Measurements from ENCODE around the gene C9orf57.
"Not testable (repeated sequence)": the region's sequence is repeated elsewhere in the genome, so short reads cannot be mapped to it uniquely, and the experiment has no call there.

C9orf57 gene

GRCh38 chr9:72060513-72060912 lies at the start of gene C9orf57:
TSS of gene C9orf57 (minus strand) at chr9:72060613. CDS start at chr9:72059331, 1,282 bp downstream.
- in situ Hi-C loops (cut with MboI; ENCODE audit: low sequenced_read_pairs), result no loop called here

GRCh38 chr9:72102520-72102919 lies 42.1 kb upstream of the C9orf57 start:
- in situ Hi-C loops (cut with MboI; ENCODE audit: low sequenced_read_pairs), result no loop called here

GRCh38 chr9:72095520-72095919 lies 35.1 kb upstream of the C9orf57 start:
- in situ Hi-C loops (cut with MboI; ENCODE audit: low sequenced_read_pairs), result not testable (repeated sequence)

- in situ Hi-C loops (cut with MboI; ENCODE audit: low sequenced_read_pairs), result no loop called here
These were observed 32.4 kb upstream of the C9orf57 start for GRCh38 chr9:72092820-72093219.

GRCh38 chr9:72089451-72090130 lies 29.2 kb upstream of the C9orf57 start:
- in situ Hi-C loops (cut with MboI; ENCODE audit: low sequenced_read_pairs), result no loop called here

GRCh38 chr9:72082536-72082935 lies 22.1 kb upstream of the C9orf57 start:
- in situ Hi-C loops (cut with MboI; ENCODE audit: low sequenced_read_pairs), result no loop called here

- in situ Hi-C loops (cut with MboI; ENCODE audit: low sequenced_read_pairs), result not testable (repeated sequence)
These were observed 14.3 kb upstream of the C9orf57 start for GRCh38 chr9:72074666-72075065.

- in situ Hi-C loops (cut with MboI; ENCODE audit: low sequenced_read_pairs), result no loop called here
These were observed 4.7 kb upstream of the C9orf57 start for GRCh38 chr9:72065076-72065475.

- in situ Hi-C loops (cut with MboI; ENCODE audit: low sequenced_read_pairs), result no loop called here
These were observed 8.3 kb downstream of the C9orf57 start for GRCh38 chr9:72052122-72052521.

GRCh38 chr9:72048850-72049249 lies 11.6 kb downstream of the C9orf57 start:
- in situ Hi-C loops (cut with MboI; ENCODE audit: low sequenced_read_pairs), result loop anchor here (25.0 kb wide), 2 partner anchors 763 to 963 kb away; no protein-coding TSS in a partner anchor

- in situ Hi-C loops (cut with MboI; ENCODE audit: low sequenced_read_pairs), result loop anchor here (25.0 kb wide), 2 partner anchors 765 to 965 kb away; no protein-coding TSS in a partner anchor
These were observed 13.6 kb downstream of the C9orf57 start for GRCh38 chr9:72046630-72047456.

- in situ Hi-C loops (cut with MboI; ENCODE audit: low sequenced_read_pairs), result loop anchor here (5.0 to 25.0 kb wide), 3 partner anchors 228 to 968 kb away; no protein-coding TSS in a partner anchor
These were observed 16.3 kb downstream of the C9orf57 start for GRCh38 chr9:72044095-72044494.

- in situ Hi-C loops (cut with MboI; ENCODE audit: low sequenced_read_pairs), result loop anchor here (5.0 to 25.0 kb wide), 3 partner anchors 229 to 969 kb away; no protein-coding TSS in a partner anchor
These were observed 16.8 kb downstream of the C9orf57 start for GRCh38 chr9:72043576-72043975.

GRCh38 chr9:72042928-72043327 lies 17.5 kb downstream of the C9orf57 start:
- in situ Hi-C loops (cut with MboI; ENCODE audit: low sequenced_read_pairs), result loop anchor here (5.0 to 25.0 kb wide), 3 partner anchors 229 to 969 kb away; no protein-coding TSS in a partner anchor

- in situ Hi-C loops (cut with MboI; ENCODE audit: low sequenced_read_pairs), result loop anchor here (5.0 to 25.0 kb wide), 3 partner anchors 231 to 971 kb away; no protein-coding TSS in a partner anchor
These were observed 18.6 kb downstream of the C9orf57 start for GRCh38 chr9:72041775-72042194.

- in situ Hi-C loops (cut with MboI; ENCODE audit: low sequenced_read_pairs), result loop anchor here (5.0 to 25.0 kb wide), 3 partner anchors 231 to 971 kb away; no protein-coding TSS in a partner anchor
These were observed 19.0 kb downstream of the C9orf57 start for GRCh38 chr9:72041369-72041768.

GRCh38 chr9:72039532-72039931 lies 20.9 kb downstream of the C9orf57 start:
- in situ Hi-C loops (cut with MboI; ENCODE audit: low sequenced_read_pairs), result loop anchor here (25.0 kb wide), 2 partner anchors 773 to 973 kb away; no protein-coding TSS in a partner anchor

GRCh38 chr9:72038890-72039410 lies 21.5 kb downstream of the C9orf57 start:
- in situ Hi-C loops (cut with MboI; ENCODE audit: low sequenced_read_pairs), result loop anchor here (25.0 kb wide), 2 partner anchors 773 to 973 kb away; no protein-coding TSS in a partner anchor

- in situ Hi-C loops (cut with MboI; ENCODE audit: low sequenced_read_pairs), result loop anchor here (25.0 kb wide), 2 partner anchors 774 to 974 kb away; no protein-coding TSS in a partner anchor
These were observed 22.0 kb downstream of the C9orf57 start for GRCh38 chr9:72038408-72038807.

GRCh38 chr9:72037571-72037970 lies 22.8 kb downstream of the C9orf57 start:
- in situ Hi-C loops (cut with MboI; ENCODE audit: low sequenced_read_pairs), result loop anchor here (25.0 kb wide), 2 partner anchors 775 to 975 kb away; no protein-coding TSS in a partner anchor

GRCh38 chr9:72030767-72031166 lies 29.6 kb downstream of the C9orf57 start:
- in situ Hi-C loops (cut with MboI; ENCODE audit: low sequenced_read_pairs), result loop anchor here (25.0 kb wide), 2 partner anchors 782 to 982 kb away; no protein-coding TSS in a partner anchor
